Activated CD8-positive, alpha-beta memory T cell treated with anti-CD3 and anti-CD28 coated beads, Interleukin-2, amount 50 U/mL, for 24 hours (primary cell): Measurements from ENCODE around the gene PRR36.
"Not testable (repeated sequence)": the region's sequence is repeated elsewhere in the genome, so short reads cannot be mapped to it uniquely, and the experiment has no call there.

Experiments
- DNase-seq: peaks from one replicate; pipeline ENCODE4 v3.0.0-alpha.2; 2020; ENCODE audit errors: extremely low read depth

The PRR36 gene

DNA sequence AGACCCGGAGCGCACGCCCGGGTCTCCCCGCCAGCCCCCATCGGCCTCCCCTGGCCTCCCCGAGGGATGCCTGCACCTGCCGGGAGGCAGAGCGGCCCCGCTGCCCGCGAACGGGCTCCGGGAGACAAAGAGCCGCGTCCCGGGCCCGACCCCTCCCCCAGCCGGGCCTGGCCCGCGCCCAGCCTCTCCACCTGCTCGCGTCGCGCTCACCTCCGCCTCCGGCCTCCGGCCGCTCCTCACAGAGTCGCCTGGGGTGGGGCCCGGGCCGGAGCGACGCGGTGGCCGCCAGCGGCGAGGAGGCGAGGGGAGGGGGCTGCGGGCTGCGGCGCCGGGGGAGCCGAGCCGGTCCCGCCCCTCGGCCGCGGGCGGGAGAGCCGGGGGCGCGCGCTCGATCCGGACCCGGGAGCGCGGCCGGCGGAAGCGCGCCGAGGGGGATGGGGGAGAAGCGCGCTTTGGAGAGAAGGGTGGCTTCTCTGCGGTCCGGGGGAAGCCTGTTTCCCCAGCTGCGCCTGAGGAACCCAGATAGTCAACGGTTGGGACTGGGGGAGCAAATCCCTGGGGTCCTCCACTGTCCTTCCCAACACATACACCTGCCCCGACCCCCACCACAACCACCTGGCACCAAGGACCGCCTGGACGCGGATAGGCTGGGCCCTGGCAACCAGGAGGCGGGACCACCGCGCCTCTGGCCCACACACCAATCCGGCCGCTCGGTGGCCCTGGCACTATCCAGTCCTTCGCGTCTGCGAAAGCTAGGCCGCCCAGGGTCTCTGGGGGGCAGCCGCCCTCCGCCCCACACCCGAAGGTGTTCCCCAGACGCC, at the start of gene PRR36:
TSS of gene PRR36 (minus strand) at position 315 of the 821 bp plus-strand sequence. CDS start 701 bp downstream, outside the sequence.
- DNase-seq: no peak

DNA sequence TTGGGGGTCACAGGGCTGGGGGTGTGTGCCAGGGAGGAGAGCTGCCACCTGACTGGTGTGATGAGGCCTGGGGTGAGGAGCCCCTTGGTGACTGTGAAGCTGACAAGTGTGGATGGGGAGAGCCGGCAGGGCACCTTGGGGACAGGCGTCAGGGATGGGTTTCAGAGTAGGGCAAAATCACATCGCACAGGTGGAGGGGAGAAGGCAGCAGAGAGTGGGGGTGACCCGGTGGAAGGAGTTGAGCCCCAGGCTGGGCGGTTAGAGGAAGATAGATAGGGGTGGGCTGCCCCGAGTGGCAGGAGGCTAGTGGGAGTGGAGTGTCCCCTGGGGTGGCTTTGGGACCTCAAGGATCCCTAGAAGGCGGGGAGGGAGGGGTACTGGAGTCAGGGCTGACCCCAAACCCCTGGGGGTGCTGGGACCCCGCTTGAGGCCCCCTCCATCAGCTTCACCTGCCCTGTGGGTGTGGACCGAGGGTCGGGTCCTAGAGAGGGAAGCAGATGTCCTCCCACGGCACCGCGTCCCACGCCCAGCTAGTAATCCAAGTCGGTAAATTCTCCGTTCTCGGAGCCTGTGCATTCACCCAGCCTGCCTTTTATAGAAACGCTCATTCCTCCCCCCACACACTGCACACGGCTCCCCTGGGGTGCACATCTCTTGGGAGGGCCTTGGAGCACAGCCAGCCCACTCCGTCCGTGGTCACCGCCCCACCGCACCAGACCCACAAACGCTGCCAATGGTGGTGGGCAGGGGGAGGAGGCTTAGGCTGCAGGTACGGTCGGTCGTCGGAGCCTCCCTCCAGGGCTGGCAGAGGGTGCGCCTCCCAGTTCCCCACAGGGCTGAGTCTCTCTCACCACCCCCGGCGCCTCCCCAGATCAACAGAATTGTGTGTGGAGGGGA, 49.4 kb upstream of the PRR36 start:
- no peak for DNase-seq

DNA sequence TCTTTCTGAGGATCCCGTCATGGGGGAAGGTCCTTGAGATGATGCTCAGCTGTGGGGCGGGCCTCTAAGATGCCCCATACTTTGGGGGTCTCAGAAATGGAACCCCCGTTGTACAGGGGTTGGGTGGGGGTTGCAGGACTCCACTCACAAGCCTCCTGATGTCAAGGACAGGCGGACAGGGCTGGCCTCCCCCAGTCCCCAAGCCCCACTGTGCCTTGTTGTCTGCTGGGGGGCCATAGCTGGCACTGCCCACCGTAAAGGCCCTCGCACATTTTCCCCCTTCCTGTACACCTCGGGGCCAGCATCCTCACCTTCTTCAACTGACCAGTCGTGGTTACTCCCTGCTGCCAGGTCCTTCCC, 48.6 kb upstream of the PRR36 start:
- no peak for DNase-seq

GRCh38 chr19:7921967-7922835, 48.0 kb upstream of the PRR36 start:
- no peak for DNase-seq

- no peak for DNase-seq
These were observed 47.2 kb upstream of the PRR36 start for GRCh38 chr19:7921302-7921966.

DNA sequence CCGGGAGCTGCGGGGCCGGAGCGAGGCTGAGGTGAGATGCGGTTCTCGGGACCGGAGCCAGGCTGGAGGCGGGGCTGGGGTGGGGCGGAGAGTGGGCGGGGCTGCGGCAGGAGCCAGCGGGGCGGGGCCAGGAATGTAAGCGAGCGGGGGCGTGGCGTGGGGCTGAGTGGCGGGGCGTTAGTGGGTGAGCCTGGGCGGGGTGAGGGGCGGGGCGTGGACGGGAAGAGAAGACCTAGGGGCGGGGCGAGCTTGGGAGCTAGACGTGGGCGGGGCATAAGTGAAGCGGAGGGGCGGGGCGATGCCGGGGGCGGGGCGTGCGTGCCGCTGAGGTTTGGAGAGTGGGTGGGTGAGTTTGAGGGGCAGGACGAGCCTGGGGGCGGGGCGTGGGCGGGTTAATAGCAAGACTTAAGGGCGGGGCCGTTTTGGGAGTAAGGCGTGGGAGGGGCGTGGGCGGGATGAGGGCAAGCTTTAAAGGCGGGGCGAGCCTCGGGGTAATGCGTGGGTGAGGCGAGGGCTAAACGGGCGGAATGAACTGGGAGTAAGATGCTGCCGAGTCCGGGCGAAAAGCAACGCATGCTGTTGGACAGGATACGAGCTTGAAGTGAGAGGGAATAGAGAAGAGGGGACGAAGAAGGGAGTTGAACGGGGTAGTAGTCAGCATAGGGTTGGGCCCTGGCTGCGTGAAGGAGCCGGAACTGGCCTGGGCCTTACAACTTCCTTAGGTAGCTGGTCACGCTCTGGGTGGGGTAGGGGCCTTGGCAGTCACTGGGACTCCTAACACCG, 46.5 kb upstream of the PRR36 start:
- DNase-seq: peak; percentile 98

DNA sequence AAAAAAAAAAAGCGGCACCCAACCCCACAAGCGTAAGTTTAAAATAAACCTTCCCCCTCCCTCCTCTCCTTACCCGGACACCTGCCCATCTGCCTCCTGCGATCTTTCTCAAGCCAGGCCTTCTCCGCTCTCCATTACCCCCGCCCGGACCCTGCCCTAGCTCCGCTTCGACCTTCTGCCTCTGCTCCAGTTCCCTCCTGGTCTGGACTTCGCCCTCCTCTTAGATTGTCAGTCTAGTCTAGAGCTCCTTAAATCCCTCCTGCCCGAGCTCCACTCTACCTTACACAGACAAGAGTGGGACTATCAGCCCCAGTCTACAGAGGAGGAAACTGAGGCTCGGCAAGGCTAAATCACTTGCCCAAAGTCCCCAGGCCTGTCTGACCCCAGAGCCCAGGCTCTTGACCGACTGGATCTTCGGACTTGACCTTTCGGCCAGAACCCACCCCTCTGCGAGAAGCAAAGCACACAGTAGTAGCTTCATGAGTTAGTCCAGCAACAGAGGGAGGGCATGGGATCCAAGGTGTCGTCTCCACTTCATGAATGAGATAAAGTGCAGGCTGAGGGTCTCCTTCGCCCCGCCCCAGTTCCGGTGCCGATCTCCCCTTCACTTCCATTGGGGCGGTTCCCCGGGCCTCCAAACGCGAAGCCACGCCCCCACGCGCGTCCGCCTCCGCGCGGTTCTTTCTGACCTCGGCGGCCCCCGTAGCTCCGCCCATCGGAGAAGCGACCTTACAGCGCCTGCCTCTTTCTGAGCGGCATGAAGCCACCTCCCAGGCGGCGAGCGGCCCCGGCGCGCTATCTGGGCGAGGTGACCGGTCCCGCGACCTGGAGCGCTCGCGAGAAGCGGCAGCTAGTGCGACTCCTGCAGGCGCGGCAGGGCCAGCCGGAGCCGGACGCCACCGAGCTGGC, 45.7 kb upstream of the PRR36 start, which contains the start of gene SNAPC2:
TSS of gene SNAPC2 (plus strand) at position 729 of the 909 bp plus-strand sequence. CDS start at position 758, 29 bp downstream.
- DNase-seq: peak; percentile 91

DNA sequence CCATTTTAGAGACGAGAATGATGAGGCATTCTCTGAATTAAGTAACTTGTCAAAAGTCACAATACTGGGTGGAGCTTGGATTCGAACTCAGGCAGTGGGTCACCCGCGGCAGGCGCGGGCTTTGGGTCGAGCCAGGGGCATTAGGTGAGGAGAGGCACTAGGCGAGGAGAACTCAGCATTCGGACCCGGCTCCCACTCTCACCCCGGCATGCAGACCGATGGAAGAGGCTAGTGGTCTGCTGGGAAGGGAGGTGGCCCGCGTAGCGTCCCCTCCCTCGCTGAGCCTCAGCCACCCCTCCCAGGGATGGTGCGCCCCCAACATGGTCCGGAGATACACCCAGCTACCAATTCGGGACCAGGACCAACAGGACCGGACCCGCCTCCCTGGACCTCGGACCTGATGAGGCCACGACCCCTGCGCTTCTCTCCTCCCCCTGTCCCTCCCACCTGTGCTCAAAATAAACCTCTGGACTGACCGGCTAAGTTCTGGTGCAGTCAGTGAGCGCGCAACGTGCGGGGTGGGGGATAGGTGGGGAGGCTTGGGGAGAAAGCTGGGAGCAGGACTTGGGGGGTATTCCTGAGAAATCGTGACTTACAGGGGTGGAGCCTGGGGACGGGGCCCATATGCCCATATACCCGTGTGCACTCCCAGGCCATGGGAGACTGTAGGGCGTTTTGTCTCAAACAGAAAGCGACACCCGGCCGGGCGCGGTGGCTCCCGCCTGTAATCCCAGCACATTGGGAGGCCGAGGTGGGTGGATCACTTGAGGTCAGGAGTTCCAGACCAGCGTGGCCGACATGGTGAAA, 44.6 kb upstream of the PRR36 start:
- DNase-seq: no peak

- not testable (repeated sequence) for DNase-seq
These were observed 43.9 kb upstream of the PRR36 start for GRCh38 chr19:7918062-7918614.

DNA sequence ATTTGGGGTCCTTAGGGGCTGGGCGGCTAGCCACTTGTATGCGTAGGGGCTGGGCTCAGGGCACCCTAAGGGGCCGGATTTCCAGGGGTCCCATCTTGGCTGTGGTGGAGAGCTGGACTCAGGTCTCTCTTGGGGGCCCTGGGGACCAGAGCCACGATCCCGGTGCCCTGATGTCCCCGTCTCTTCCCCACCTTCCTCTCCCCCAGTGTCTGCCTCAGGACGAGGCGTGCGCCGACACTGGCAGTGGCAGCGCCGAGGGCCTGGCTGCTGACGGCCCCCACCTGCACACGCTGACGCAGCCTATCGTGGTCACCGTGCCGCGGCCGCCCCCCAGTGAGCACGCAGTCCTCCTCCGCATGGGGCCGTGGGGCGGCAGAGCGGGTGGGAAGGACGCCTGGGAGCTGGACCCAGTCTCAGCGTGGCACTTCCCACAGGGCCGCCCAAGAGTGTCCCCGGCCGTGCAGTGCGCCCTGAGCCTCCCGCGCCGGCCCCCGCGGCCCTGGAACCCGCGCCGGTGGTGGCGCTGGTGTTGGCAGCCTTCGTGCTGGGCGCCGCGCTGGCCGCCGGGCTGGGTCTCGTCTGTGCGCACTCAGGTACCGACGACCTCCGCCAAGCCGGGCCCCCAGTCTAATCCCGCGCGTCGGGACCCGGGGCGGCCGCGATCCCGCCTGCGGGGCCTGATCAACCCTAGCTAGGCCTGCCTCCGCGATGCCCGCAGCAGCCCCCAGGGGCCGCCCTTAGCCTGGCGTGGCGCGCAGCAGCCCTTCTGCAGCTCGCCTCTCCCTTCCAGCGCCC, 43.3 kb upstream of the PRR36 start:
- no peak for DNase-seq

DNA sequence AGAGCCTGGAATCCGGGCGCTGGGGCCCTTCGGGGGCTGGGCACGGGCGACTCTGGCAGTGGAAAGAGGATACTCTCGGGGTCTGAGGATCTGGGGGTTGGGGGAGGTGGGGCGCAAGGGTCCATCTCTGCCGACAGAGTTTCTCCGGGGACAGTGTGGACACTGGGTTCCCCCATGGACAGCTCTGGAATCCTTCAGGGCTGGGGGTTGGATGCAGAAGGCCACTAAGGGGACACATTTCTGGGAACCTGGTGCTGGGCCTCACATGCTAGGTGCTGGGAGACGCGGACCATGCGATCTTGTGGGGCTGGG, 42.7 kb upstream of the PRR36 start:
- no peak for DNase-seq

DNA sequence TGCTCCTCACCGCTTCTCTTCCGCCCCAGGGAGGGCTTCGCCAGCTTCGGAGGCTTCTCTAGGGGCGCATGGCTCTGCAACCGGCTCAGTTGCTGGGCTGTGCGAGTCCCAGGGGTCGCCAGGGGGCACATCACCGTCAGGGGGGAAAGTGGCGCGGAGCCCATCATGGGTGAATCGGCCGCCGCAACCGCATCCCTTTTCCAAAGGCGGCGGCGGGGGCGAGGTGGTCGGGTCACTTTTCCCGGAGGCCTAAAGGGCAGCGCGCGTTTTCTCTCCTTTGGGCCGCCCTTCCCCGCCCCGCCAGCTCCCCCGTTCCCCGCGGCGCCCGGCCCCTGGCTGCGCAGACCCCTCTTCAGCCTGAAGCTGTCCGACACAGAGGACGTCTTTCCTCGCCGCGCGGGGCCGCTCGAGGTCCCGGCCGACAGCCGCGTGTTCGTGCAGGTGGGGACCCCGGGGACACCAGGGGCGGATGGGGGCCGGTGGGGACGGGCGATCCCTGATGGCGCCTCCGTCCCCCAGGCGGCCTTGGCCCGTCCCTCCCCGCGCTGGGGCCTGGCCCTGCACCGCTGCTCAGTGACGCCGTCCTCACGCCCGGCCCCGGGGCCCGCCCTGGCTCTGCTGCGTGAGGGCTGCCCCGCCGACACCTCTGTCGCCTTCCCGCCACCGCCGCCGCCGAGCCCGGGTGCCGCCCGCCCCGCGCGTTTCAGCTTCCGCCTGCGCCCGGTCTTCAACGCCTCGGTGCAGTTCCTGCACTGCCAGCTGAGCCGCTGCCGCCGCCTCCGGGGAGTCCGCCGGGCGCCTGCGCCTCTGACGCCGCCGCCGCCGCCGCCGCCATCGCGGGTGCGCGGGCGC, 42.1 kb upstream of the PRR36 start:
- no peak for DNase-seq

DNA sequence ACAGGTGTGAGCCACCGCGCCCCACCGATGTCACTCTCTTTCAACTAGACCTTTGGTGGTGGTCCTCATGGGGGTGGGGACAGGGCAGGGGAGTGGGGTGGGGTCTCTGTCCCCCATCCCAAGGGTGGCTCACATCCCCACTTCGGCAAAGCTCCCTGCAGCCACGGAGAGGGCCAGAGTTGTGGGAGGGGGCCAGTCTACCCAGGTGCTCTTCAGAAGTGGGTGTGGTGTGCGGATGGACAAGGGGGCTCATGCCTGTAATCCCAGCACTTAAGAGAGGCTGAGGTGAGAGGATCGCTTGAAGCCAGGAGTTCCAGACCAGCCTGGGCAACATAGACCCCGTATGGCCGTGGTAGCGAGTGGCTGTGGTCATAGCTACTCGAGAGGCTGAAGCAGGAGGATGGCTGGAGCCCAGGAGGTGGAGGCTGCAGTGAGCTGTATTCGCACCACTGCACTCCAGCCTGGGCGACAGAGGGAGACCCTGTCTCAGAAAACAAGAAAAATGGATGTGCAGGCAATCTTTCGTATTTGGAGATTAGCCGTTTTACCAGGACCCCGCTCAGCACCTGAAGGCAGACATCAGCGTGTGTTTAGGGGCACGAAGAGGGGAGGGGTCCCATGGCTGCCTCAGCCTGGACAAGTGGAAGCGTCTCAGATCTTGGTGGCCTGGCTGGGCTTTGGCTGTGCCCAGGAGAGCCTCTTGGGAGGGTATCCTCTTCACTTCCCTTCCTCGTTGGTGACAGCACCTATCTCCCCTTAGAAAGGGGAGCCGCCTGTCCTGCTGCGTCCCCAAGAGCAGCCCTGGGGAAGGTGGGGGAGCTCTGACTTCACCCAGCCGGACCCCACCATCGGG, 41.3 kb upstream of the PRR36 start:
- DNase-seq: no peak

- no peak for DNase-seq
These were observed 40.4 kb upstream of the PRR36 start, which contains the start of gene TGFBR3L for GRCh38 chr19:7914598-7915045. TGFBR3L (plus strand) TSS chr19:7914830.

- no peak for DNase-seq
These were observed 39.9 kb upstream of the PRR36 start for GRCh38 chr19:7914099-7914498.
